T-cell (primary cell): ENCODE results near the gene EYA3. TPM values are rescaled to one million over a fixed set of nuclear protein-coding genes. Genes with fewer than 3 reads are reported as not detected.

Experiments used
- ATAC-seq, 4 experiments: fragments of 200-7000 bp in 3 of 4; fragments of 150-1000 bp in 1 of 4; cut with Tn5 transposase; replicated peaks in 1 of 4; 1 replicate in 3 of 4; 2 replicates in 1 of 4; pipeline ENCODE4 v1.10.0; 2021; ENCODE audit warnings: moderate library complexity in 3 of 4, mild to moderate bottlenecking in 2 of 4, moderate number of reproducible peaks in 1 of 4
- CTCF ChIA-PET, 2 donors: fragments of 300-600 bp; sonication (Branson Sonifier 250); formaldehyde crosslinking; loops; one replicate each; lab custom pipeline; 2022; ENCODE audit warnings: antibody characterized with exemption in 2 of 2; lab: Charles Lee
- POLR2A ChIA-PET, 2 donors: fragments of 300-600 bp; sonication (Branson Sonifier 250); formaldehyde crosslinking; loops; one replicate each; lab custom pipeline; 2022; ENCODE audit warnings: antibody characterized with exemption in 2 of 2; lab: Charles Lee
- DNase-seq, 35 experiments: peaks; one replicate each; pipeline versions ENCODE4 v3.0.0 to v3.0.0-alpha.2; 2013 to 2023
- H3K27ac ChIP-seq: one replicate; pipeline ENCODE4 v1.5.1; 2013; ENCODE audit warnings: low read length
- H3K27me3 ChIP-seq, 2 experiments: replicated peaks in 1 of 2; 1 replicate in 1 of 2; 2 replicates in 1 of 2; pipeline versions ENCODE4 v1.6.1 to v1.7.0; 2013; ENCODE audit warnings: low read length in 1 of 2, mixed read lengths in 1 of 2; ENCODE audit not compliant: control insufficient read depth in 2 of 2, insufficient read depth in 2 of 2; ENCODE audit errors: extremely low read depth in 1 of 2
- H3K36me3 ChIP-seq, 2 donors: 1 replicate in 1 of 2; 2 replicates in 1 of 2; pipeline versions ENCODE4 v1.6.1 to v1.7.0; 2013; ENCODE audit warnings: low read length in 1 of 2; ENCODE audit not compliant: control insufficient read depth in 2 of 2, insufficient read depth in 1 of 2; ENCODE audit errors: extremely low read depth in 1 of 2
- H3K4me1 ChIP-seq, 2 experiments: 1 replicate in 1 of 2; 2 replicates in 1 of 2; pipeline versions ENCODE4 v1.6.1 to v1.7.0; 2013; ENCODE audit warnings: low read length in 2 of 2, mixed read lengths in 1 of 2; ENCODE audit not compliant: insufficient read depth in 2 of 2, control insufficient read depth in 1 of 2; ENCODE audit errors: extremely low read depth in 1 of 2
- H3K4me3 ChIP-seq, 2 donors: 1 replicate in 1 of 2; 2 replicates in 1 of 2; pipeline versions ENCODE4 v1.5.1 to v1.7.0; 2013; ENCODE audit warnings: mild to moderate bottlenecking in 2 of 2, low read length in 1 of 2, moderate library complexity in 1 of 2; ENCODE audit not compliant: control insufficient read depth in 1 of 2; ENCODE audit errors: extremely low read depth in 1 of 2
- H3K9me3 ChIP-seq: 2 replicates; pipeline ENCODE4 v1.7.0; 2013
- H3K27ac Mint-ChIP-seq, 2 donors: one replicate each; pipeline ENCODE4 v1.8.0; 2020 to 2021; ENCODE audit warnings: mild to moderate bottlenecking in 2 of 2, mixed read lengths in 2 of 2
- H3K27me3 Mint-ChIP-seq, 2 donors: one replicate each; pipeline ENCODE4 v1.8.0; 2021 to 2022; ENCODE audit warnings: mixed read lengths in 2 of 2
- H3K36me3 Mint-ChIP-seq: one replicate; pipeline ENCODE4 v1.8.0; 2021; ENCODE audit warnings: mixed read lengths
- H3K4me1 Mint-ChIP-seq, 3 donors: one replicate each; pipeline ENCODE4 v1.8.0; 2020 to 2022; ENCODE audit warnings: mixed read lengths in 3 of 3, mild to moderate bottlenecking in 1 of 3
- H3K4me3 Mint-ChIP-seq, 3 donors: one replicate each; pipeline ENCODE4 v1.8.0; 2020 to 2022; ENCODE audit warnings: mild to moderate bottlenecking in 3 of 3, mixed read lengths in 3 of 3, moderate library complexity in 3 of 3
- H3K9me3 Mint-ChIP-seq, 3 donors: one replicate each; pipeline ENCODE4 v1.8.0; 2020 to 2022; ENCODE audit warnings: mixed read lengths in 3 of 3
- WGBS: methylation state at CpG from one replicate; pipeline ENCODE4 v1.1.5; 2013; ENCODE audit warnings: missing lambda C conversion rate; ENCODE audit not compliant: insufficient coverage; 5-methylcytosine and 5-hydroxymethylcytosine counted together
- total RNA-seq, 35 experiments: library from RNA in 6 of 35; stranded (reverse) in 6 of 35; fragments of 120-200 nt in 1 of 35; gene quantifications; one replicate each; pipeline versions ENCODE4 v1.2.1 to v1.2.4 and lab custom pipeline; 2013 to 2026

Gene EYA3
- total RNA-seq, 5 donors from 2014 or later (not counting 1 experiment from before 2014, with no cell fraction given) = 15.0 to 20.2 (median 16.7) TPM

DNA sequence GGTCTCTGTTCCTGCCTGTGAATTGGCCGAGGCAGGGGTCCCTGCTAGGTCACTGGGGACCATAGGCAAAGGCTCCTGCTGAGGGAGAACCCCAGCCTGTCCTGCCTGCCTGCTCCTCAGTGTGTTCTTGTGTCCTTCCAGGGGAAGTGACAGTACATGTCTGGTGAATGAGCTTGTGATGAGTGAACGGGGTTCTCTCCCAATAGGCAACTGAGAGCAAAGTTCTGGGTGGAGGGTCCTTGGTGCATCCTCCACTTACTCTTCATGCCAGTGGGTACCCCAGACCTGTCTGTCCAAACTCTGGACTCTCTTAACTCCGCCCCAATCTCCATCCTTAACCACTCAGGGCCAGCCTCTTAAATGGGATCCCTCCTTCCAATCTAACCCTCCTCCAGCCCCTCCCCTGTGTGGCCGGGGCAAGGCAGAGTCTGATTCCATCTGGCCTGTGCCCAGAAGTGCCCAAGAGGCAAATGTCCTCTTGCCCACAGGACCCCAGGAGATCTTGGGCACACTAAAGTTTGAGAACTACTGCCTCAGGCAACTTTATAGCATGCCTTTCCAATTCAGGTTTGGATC is 126.7 kb downstream of the EYA3 start:
- Histone ChIP-seq H3K4me3 (no peak overlapping the region), H3K27ac (no peak overlapping the region), H3K9me3 (no peaks in the 10 kb centered on the region), H3K4me1 (peaks cover 5 to 32% of the 10 kb centered on the region in 2 experiments), H3K27me3 (no peaks in the 10 kb centered on the region), H3K36me3 (peaks cover 0 to 29% of the 10 kb centered on the region in 2 donors)
- WGBS = 83% methylated on average over 3 of the region's 4 CpGs
- POLR2A ChIA-PET = interaction anchor here in 1 of 2 donors (0.8 kb wide), 1 partner anchor 50 kb away, joined by 5 read pairs; no protein-coding TSS in a partner anchor
- no peaks in the 10 kb centered on the region for H3K9me3 Mint-ChIP-seq
- peak overlapping the region; percentile 84 to 87 (median 84) for H3K4me3 Mint-ChIP-seq
- H3K27me3 Mint-ChIP-seq = no peaks in the 10 kb centered on the region
- ATAC-seq (no peak), DNase-seq (no peak)
- peaks cover 29 to 32% (median 32%) of the 10 kb centered on the region in 3 donors for H3K4me1 Mint-ChIP-seq
- CTCF ChIA-PET = no interaction called here
- H3K36me3 Mint-ChIP-seq = peaks cover 15% of the 10 kb centered on the region
- peak overlapping the region; percentile 72 to 86 for H3K27ac Mint-ChIP-seq

DNA sequence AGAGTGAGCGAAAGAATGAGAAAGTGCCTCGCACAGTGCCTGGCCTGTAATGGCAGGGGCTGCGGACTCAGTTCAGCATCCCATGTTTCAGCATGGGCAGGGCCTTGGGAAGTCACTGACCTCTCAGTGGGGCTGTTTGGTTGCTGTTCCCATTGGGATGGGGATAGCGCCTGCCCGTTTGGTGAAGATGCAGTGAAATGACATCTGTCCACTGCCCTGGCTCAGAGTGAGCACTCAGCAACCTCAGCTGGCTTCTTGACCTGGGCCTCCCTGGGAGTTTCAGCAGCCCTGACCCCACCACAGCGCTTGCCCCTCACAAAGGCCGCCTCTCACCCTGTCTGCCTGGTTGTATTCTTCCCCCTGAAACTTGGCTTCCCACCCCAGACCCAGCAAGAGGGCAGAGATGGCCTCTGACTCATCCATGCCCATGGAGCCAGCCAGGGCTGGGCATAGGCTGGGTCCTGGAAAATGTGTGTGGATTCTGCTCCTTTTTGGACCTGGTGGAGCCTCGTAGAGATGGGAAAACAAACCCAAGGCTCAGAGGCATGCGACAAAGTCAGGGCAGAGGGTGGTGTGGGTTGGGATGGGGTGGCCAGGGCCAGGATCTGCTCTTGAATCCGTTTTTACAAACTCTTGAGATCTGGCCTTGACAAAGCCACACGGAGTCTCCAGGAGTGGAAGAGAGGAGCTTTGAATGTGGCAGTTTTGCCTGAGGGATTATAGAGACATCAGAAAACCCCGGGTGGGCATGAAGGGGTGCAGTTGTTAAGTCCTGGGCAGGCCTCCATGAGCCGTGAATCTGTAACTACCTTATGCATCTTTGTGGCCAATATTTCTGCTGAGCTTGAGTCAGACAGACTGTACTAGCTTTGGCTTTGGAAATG is 127.4 kb downstream of the EYA3 start:
- ChIA-PET POLR2A (interaction anchor here in 1 of 2 donors (0.8 kb wide), 1 partner anchor 50 kb away, joined by 5 read pairs; no protein-coding TSS in a partner anchor), CTCF (interaction anchor here in 1 of 2 donors (1.0 to 1.8 kb wide), 2 partner anchors 10 to 19 kb away, joined by 4 to 7 read pairs; no protein-coding TSS in a partner anchor)
- H3K9me3 ChIP-seq = no peaks in the 10 kb centered on the region
- Mint-ChIP-seq H3K4me1 (peaks cover 29 to 32% (median 32%) of the 10 kb centered on the region in 3 donors), H3K9me3 (no peaks in the 10 kb centered on the region), H3K27me3 (no peaks in the 10 kb centered on the region), H3K4me3 (peak overlapping the region; percentile 84 to 87 (median 84)), H3K36me3 (peaks cover 9% of the 10 kb centered on the region), H3K27ac (peak overlapping the region; percentile 72 to 86)
- H3K4me1 ChIP-seq = peaks cover 5 to 32% of the 10 kb centered on the region in 2 experiments
- no peak for ATAC-seq
- 84% methylated on average over 11 of the region's 13 CpGs for WGBS
- H3K36me3 ChIP-seq = peaks cover 0 to 21% of the 10 kb centered on the region in 2 donors
- DNase-seq = no peak
- peaks cover 0 to 4% of the 10 kb centered on the region in 2 experiments for H3K27me3 ChIP-seq
- peak overlapping the region; percentile 69 to 77 for H3K4me3 ChIP-seq
- peak overlapping the region; percentile 66 for H3K27ac ChIP-seq

DNA sequence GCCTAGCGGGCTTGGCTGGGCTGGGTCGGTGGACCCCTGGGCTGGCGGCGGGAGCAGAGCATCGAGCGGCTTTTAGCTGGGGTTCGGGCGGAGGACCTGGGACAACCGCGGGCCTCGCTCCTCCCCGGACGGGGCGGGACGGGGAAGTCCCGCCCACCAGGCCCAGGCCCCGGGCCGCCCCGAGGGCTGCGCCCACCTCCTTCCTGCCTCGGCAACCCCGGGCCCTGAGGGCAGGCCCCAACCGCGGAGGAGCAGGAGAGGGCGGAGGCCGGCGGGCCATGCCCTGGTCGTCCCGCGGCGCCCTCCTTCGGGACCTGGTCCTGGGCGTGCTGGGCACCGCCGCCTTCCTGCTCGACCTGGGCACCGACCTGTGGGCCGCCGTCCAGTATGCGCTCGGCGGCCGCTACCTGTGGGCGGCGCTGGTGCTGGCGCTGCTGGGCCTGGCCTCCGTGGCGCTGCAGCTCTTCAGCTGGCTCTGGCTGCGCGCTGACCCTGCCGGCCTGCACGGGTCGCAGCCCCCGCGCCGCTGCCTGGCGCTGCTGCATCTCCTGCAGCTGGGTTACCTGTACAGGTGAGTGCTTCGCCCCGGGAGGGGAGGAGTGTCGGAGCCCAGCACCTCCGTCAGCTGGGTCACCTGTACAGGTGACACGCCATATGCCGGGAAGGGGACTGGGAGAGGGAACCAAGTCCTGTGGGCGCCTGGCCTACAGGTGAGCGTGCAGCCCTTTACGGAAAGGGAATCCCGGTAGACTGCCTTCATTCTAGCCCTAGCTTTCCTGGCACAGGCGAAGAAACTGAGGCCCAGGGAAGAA is 128.4 kb downstream of the EYA3 start, which contains the start of gene XKR8:
Gene XKR8 (plus strand): TSS at position 182 of the 812 bp plus-strand sequence. CDS start 97 bp downstream, at position 279.
- ChIA-PET CTCF (interaction anchor here in 1 of 2 donors (0.6 to 1.8 kb wide), 3 partner anchors 11 to 340 kb away, joined by 3 to 7 read pairs (median 4); no protein-coding TSS in a partner anchor), POLR2A (no interaction called here)
- 4% methylated on average over 67 of the region's 68 CpGs for WGBS
- peak within 1 kb of the TSS; percentile 67 for H3K27ac ChIP-seq
- peaks cover 5 to 32% of the 10 kb centered on the region in 2 experiments for H3K4me1 ChIP-seq
- H3K4me3 ChIP-seq = peak within 1 kb of the TSS; percentile 69 to 77
- Mint-ChIP-seq H3K4me3 (peak within 1 kb of the TSS; percentile 84 to 87 (median 84)), H3K27ac (peak within 1 kb of the TSS; percentile 92 to 94), H3K36me3 (peaks cover 7% of the 10 kb centered on the region), H3K9me3 (no peaks in the 10 kb centered on the region), H3K4me1 (peaks cover 29 to 32% (median 32%) of the 10 kb centered on the region in 3 donors), H3K27me3 (no peaks in the 10 kb centered on the region)
- ATAC-seq (peak; percentile 99), DNase-seq (peak; percentile 71 to 90 (median 81))
- H3K36me3 ChIP-seq = peaks cover 0 to 15% of the 10 kb centered on the region in 2 donors
- peaks cover 0 to 9% of the 10 kb centered on the region in 2 experiments for H3K27me3 ChIP-seq
- no peaks in the 10 kb centered on the region for H3K9me3 ChIP-seq

DNA sequence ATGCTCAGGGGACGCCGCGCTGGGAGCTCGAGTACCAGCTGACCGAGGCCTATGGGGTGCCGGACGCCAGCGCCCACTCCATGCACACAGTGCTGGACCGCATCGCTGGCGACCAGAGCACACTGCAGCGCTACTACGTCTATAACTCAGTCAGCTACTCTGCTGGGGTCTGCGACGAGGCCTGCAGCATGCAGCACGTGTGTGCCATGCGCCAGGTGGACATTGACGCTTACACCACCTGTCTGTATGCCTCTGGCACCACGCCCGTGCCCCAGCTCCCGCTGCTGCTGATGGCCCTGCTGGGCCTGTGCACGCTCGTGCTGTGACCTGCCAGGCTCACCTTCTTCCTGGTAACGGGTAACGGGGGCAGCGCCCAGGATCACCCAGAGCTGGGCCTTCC is 129.9 kb downstream of the EYA3 start:
- Histone ChIP-seq H3K27ac (no peak overlapping the region), H3K27me3 (peaks cover 0 to 17% of the 10 kb centered on the region in 2 experiments), H3K4me3 (no peak overlapping the region), H3K36me3 (peaks cover 0 to 3% of the 10 kb centered on the region in 2 donors), H3K4me1 (peaks cover 5 to 32% of the 10 kb centered on the region in 2 experiments), H3K9me3 (no peaks in the 10 kb centered on the region)
- Mint-ChIP-seq H3K36me3 (no peaks in the 10 kb centered on the region), H3K4me1 (peaks cover 28 to 32% (median 32%) of the 10 kb centered on the region in 3 donors), H3K4me3 (peak overlapping the region in 1 of 3 donors; percentile 84), H3K27me3 (no peaks in the 10 kb centered on the region), H3K27ac (no peak overlapping the region), H3K9me3 (no peaks in the 10 kb centered on the region)
- ChIA-PET POLR2A (interaction anchor here in 1 of 2 donors (1.0 kb wide), 1 partner anchor 13 kb away, joined by 4 read pairs; no protein-coding TSS in a partner anchor), CTCF (no interaction called here)
- ATAC-seq = no peak
- WGBS = 98% methylated on average over 25 of the region's 26 CpGs
- DNase-seq = no peak

DNA sequence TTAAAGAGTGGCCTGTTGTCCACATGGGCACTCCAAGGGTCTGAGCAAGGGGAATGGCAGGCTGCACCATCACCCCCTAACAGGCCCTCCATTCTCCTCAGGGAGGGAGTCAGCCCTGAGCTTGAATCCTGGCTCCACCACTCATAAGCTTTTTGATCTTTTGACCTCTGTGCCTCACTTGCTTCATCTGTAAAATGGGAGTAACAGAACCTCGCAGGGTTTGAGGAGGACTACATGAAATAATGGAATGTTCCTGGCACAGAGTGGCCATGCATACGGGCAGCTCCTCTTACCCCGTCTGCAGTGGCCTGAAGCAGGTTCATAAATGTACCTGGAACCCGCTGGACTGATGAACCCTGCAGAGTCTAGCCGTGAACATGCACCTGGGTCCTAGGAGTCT is 130.8 kb downstream of the EYA3 start:
- peak overlapping the region in 1 of 3 donors; percentile 15 for H3K4me3 Mint-ChIP-seq
- DNase-seq (no peak), ATAC-seq (no peak)
- no peaks in the 10 kb centered on the region for H3K27me3 Mint-ChIP-seq
- no peak overlapping the region for H3K27ac Mint-ChIP-seq
- H3K9me3 Mint-ChIP-seq = no peaks in the 10 kb centered on the region
- 100% methylated on average over 2 of the region's 5 CpGs for WGBS
- Histone ChIP-seq H3K4me3 (no peak overlapping the region), H3K9me3 (no peaks in the 10 kb centered on the region), H3K36me3 (no peaks in the 10 kb centered on the region), H3K4me1 (peaks cover 5 to 32% of the 10 kb centered on the region in 2 experiments), H3K27ac (no peak overlapping the region), H3K27me3 (peaks cover 0 to 17% of the 10 kb centered on the region in 2 experiments)
- ChIA-PET CTCF (no interaction called here), POLR2A (no interaction called here)
- no peaks in the 10 kb centered on the region for H3K36me3 Mint-ChIP-seq
- H3K4me1 Mint-ChIP-seq = peaks cover 25 to 30% (median 26%) of the 10 kb centered on the region in 3 donors
